ENCODE data around the gene PAIP1.
"Not testable (repeated sequence)": the region's sequence is repeated elsewhere in the genome, so short reads cannot be mapped to it uniquely, and the experiment has no call there.

PAIP1 gene

GRCh38 chr5:43565043-43565442, 8.2 kb upstream of the PAIP1 start:
- no peak overlapping the region for H2BK5ac ChIP-seq (ENCODE audit: low read length)
- no peak overlapping the region for H3K27ac ChIP-seq (ENCODE audit: low read depth, low read length)
- H3K36me3 ChIP-seq (ENCODE audit: control insufficient read depth, insufficient read depth, low read length): no peaks in the 10 kb centered on the region
- WGBS (ENCODE audit: extremely low coverage, insufficient coverage, low lambda C conversion rate): no CpG with 5 or more reads among the region's 5 CpGs
- H3K56ac ChIP-seq (ENCODE audit: low read length): no peak overlapping the region
- H2AK5ac ChIP-seq (ENCODE audit: low read length): no peak overlapping the region
- no peak overlapping the region for H3K18ac ChIP-seq (ENCODE audit: low read length)
- H3K9ac ChIP-seq (ENCODE audit: low read length): no peak overlapping the region
- no peak overlapping the region for H3K4me2 ChIP-seq (ENCODE audit: low read length)
- no peaks in the 10 kb centered on the region for H3K27me3 ChIP-seq (ENCODE audit: insufficient read depth, low read length, poor library complexity)
- no peak overlapping the region for H3K4ac ChIP-seq (ENCODE audit: low read depth, low read length)
- no peak overlapping the region for H4K5ac ChIP-seq (ENCODE audit: low read length)
- no peak for DNase-seq
- no peaks in the 10 kb centered on the region for H3K4me1 ChIP-seq (ENCODE audit: control insufficient read depth, low read depth, low read length)
- H3K79me1 ChIP-seq (ENCODE audit: low read length): no peaks in the 10 kb centered on the region
- no peak overlapping the region for H2BK15ac ChIP-seq (replicated peaks; ENCODE audit: low read depth)
- no peak overlapping the region for H3K23ac ChIP-seq (ENCODE audit: low read length)
- H3K4me3 ChIP-seq (ENCODE audit: low read length): no peak overlapping the region
- H3K79me2 ChIP-seq (ENCODE audit: control insufficient read depth, insufficient read depth, low read length): no peaks in the 10 kb centered on the region
- no peak overlapping the region for H2BK120ac ChIP-seq (ENCODE audit: low read depth, low read length)
- H4K8ac ChIP-seq (ENCODE audit: low read depth, low read length): no peak overlapping the region

DNA sequence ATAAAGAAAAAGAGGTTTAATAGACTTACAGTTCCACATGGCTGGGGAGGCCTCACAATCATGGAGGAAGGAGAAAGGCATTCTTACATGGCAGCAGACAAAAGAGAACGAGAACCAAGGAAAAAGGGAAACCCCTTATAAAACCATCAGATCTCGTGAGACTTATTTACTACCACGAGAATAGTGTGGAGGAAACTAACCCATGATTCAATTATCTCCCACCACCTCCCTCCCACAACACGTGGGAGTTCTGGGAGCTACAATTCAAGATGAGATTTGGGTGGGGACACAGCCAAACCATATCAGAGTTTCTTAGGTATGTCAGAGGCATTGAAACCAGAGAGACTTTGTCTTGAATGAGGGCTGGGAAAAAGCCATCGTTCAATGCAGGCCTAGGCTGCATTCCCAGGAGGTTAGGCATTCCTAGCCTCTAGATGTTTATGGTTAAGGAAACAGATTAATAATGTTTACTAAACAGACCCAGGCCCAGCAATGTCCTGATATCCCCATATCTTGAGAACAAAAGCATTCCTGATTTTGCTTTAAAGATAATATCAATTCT, 7.5 kb upstream of the PAIP1 start:
- Histone ChIP-seq H3K9ac (ENCODE audit: low read length) (no peak overlapping the region), H3K79me1 (ENCODE audit: low read length) (no peaks in the 10 kb centered on the region), H3K56ac (ENCODE audit: low read length) (no peak overlapping the region), H3K27me3 (ENCODE audit: insufficient read depth, low read length, poor library complexity) (no peaks in the 10 kb centered on the region), H3K4me2 (ENCODE audit: low read length) (no peak overlapping the region), H3K27ac (ENCODE audit: low read depth, low read length) (no peak overlapping the region), H3K79me2 (ENCODE audit: control insufficient read depth, insufficient read depth, low read length) (no peaks in the 10 kb centered on the region), H2BK15ac (replicated peaks; ENCODE audit: low read depth) (no peak overlapping the region), H3K4me1 (ENCODE audit: control insufficient read depth, low read depth, low read length) (no peaks in the 10 kb centered on the region), H3K36me3 (ENCODE audit: control insufficient read depth, insufficient read depth, low read length) (no peaks in the 10 kb centered on the region), H2AK5ac (ENCODE audit: low read length) (no peak overlapping the region), H3K23ac (ENCODE audit: low read length) (no peak overlapping the region), H3K18ac (ENCODE audit: low read length) (no peak overlapping the region), H4K5ac (ENCODE audit: low read length) (no peak overlapping the region), H2BK120ac (ENCODE audit: low read depth, low read length) (no peak overlapping the region), H2BK5ac (ENCODE audit: low read length) (no peak overlapping the region), H3K4me3 (ENCODE audit: low read length) (no peak overlapping the region), H4K8ac (ENCODE audit: low read depth, low read length) (no peak overlapping the region), H3K4ac (ENCODE audit: low read depth, low read length) (no peak overlapping the region)
- WGBS (ENCODE audit: extremely low coverage, insufficient coverage, low lambda C conversion rate): no CpG with 5 or more reads among the region's 5 CpGs
- peak; percentile 57 for DNase-seq

GRCh38 chr5:43563321-43563720, 6.4 kb upstream of the PAIP1 start:
- Histone ChIP-seq H3K9ac (ENCODE audit: low read length) (no peak overlapping the region), H3K27ac (ENCODE audit: low read depth, low read length) (no peak overlapping the region), H2BK15ac (replicated peaks; ENCODE audit: low read depth) (no peak overlapping the region), H3K4me2 (ENCODE audit: low read length) (no peak overlapping the region), H2AK5ac (ENCODE audit: low read length) (no peak overlapping the region), H3K27me3 (ENCODE audit: insufficient read depth, low read length, poor library complexity) (no peaks in the 10 kb centered on the region), H3K23ac (ENCODE audit: low read length) (no peak overlapping the region), H4K8ac (ENCODE audit: low read depth, low read length) (no peak overlapping the region), H3K18ac (ENCODE audit: low read length) (no peak overlapping the region), H3K36me3 (ENCODE audit: control insufficient read depth, insufficient read depth, low read length) (no peaks in the 10 kb centered on the region), H3K56ac (ENCODE audit: low read length) (no peak overlapping the region), H3K4me3 (ENCODE audit: low read length) (no peak overlapping the region), H2BK5ac (ENCODE audit: low read length) (no peak overlapping the region), H2BK120ac (ENCODE audit: low read depth, low read length) (no peak overlapping the region), H3K4ac (ENCODE audit: low read depth, low read length) (no peak overlapping the region), H3K79me1 (ENCODE audit: low read length) (no peaks in the 10 kb centered on the region), H4K5ac (ENCODE audit: low read length) (no peak overlapping the region), H3K4me1 (ENCODE audit: control insufficient read depth, low read depth, low read length) (no peaks in the 10 kb centered on the region), H3K79me2 (ENCODE audit: control insufficient read depth, insufficient read depth, low read length) (no peaks in the 10 kb centered on the region)
- WGBS (ENCODE audit: extremely low coverage, insufficient coverage, low lambda C conversion rate): no CpG with 5 or more reads among the region's 3 CpGs
- no peak for DNase-seq

GRCh38 chr5:43561356-43561755, 4.5 kb upstream of the PAIP1 start:
- no peak overlapping the region for H3K4me3 ChIP-seq (ENCODE audit: low read length)
- no peak overlapping the region for H2BK120ac ChIP-seq (ENCODE audit: low read depth, low read length)
- no peak overlapping the region for H3K27ac ChIP-seq (ENCODE audit: low read depth, low read length)
- H3K9ac ChIP-seq (ENCODE audit: low read length): no peak overlapping the region
- no peak overlapping the region for H3K18ac ChIP-seq (ENCODE audit: low read length)
- H2BK5ac ChIP-seq (ENCODE audit: low read length): no peak overlapping the region
- no peak overlapping the region for H2BK15ac ChIP-seq (replicated peaks; ENCODE audit: low read depth)
- H3K23ac ChIP-seq (ENCODE audit: low read length): no peak overlapping the region
- no peaks in the 10 kb centered on the region for H3K4me1 ChIP-seq (ENCODE audit: control insufficient read depth, low read depth, low read length)
- no peak overlapping the region for H4K5ac ChIP-seq (ENCODE audit: low read length)
- H3K36me3 ChIP-seq (ENCODE audit: control insufficient read depth, insufficient read depth, low read length): no peaks in the 10 kb centered on the region
- H3K79me2 ChIP-seq (ENCODE audit: control insufficient read depth, insufficient read depth, low read length): no peaks in the 10 kb centered on the region
- H3K56ac ChIP-seq (ENCODE audit: low read length): no peak overlapping the region
- no peak overlapping the region for H4K8ac ChIP-seq (ENCODE audit: low read depth, low read length)
- H3K4ac ChIP-seq (ENCODE audit: low read depth, low read length): no peak overlapping the region
- no peak overlapping the region for H3K4me2 ChIP-seq (ENCODE audit: low read length)
- no peaks in the 10 kb centered on the region for H3K27me3 ChIP-seq (ENCODE audit: insufficient read depth, low read length, poor library complexity)
- H3K79me1 ChIP-seq (ENCODE audit: low read length): no peaks in the 10 kb centered on the region
- DNase-seq: no peak
- H2AK5ac ChIP-seq (ENCODE audit: low read length): no peak overlapping the region

GRCh38 chr5:43560128-43560527, 3.3 kb upstream of the PAIP1 start:
- Histone ChIP-seq H2BK5ac (ENCODE audit: low read length) (no peak overlapping the region), H3K18ac (ENCODE audit: low read length) (no peak overlapping the region), H3K27ac (ENCODE audit: low read depth, low read length) (no peak overlapping the region), H2BK15ac (replicated peaks; ENCODE audit: low read depth) (no peak overlapping the region), H3K4ac (ENCODE audit: low read depth, low read length) (no peak overlapping the region), H3K4me3 (ENCODE audit: low read length) (no peak overlapping the region), H4K8ac (ENCODE audit: low read depth, low read length) (no peak overlapping the region), H3K36me3 (ENCODE audit: control insufficient read depth, insufficient read depth, low read length) (no peaks in the 10 kb centered on the region), H4K5ac (ENCODE audit: low read length) (no peak overlapping the region), H3K56ac (ENCODE audit: low read length) (no peak overlapping the region), H2AK5ac (ENCODE audit: low read length) (no peak overlapping the region), H3K23ac (ENCODE audit: low read length) (no peak overlapping the region), H3K4me2 (ENCODE audit: low read length) (no peak overlapping the region), H3K9ac (ENCODE audit: low read length) (no peak overlapping the region), H3K4me1 (ENCODE audit: control insufficient read depth, low read depth, low read length) (no peaks in the 10 kb centered on the region), H3K79me1 (ENCODE audit: low read length) (no peaks in the 10 kb centered on the region), H3K27me3 (ENCODE audit: insufficient read depth, low read length, poor library complexity) (no peaks in the 10 kb centered on the region), H2BK120ac (ENCODE audit: low read depth, low read length) (no peak overlapping the region), H3K79me2 (ENCODE audit: control insufficient read depth, insufficient read depth, low read length) (peaks cover 4% of the 10 kb centered on the region)
- no peak for DNase-seq
- WGBS (ENCODE audit: extremely low coverage, insufficient coverage, low lambda C conversion rate): no CpG with 5 or more reads among the region's 2 CpGs

- Histone ChIP-seq H3K4me3 (ENCODE audit: low read length) (peak overlapping the region; percentile 95), H3K56ac (ENCODE audit: low read length) (peak overlapping the region; percentile 96), H3K4ac (ENCODE audit: low read depth, low read length) (peak overlapping the region; percentile 95), H3K27ac (ENCODE audit: low read depth, low read length) (peak overlapping the region; percentile 95), H3K18ac (ENCODE audit: low read length) (peak overlapping the region; percentile 65), H3K79me2 (ENCODE audit: control insufficient read depth, insufficient read depth, low read length) (peaks cover 31% of the 10 kb centered on the region), H3K9ac (ENCODE audit: low read length) (peak overlapping the region; percentile 97), H2BK120ac (ENCODE audit: low read depth, low read length) (peak overlapping the region; percentile 2)
- H2BK5ac ChIP-seq (ENCODE audit: low read length); H3K27me3 ChIP-seq (ENCODE audit: insufficient read depth, low read length, poor library complexity); H2BK15ac ChIP-seq (replicated peaks; ENCODE audit: low read depth); H3K4me2 ChIP-seq (ENCODE audit: low read length); DNase-seq; H4K8ac ChIP-seq (ENCODE audit: low read depth, low read length); H4K5ac ChIP-seq (ENCODE audit: low read length); H2AK5ac ChIP-seq (ENCODE audit: low read length); H3K4me1 ChIP-seq (ENCODE audit: control insufficient read depth, low read depth, low read length); H3K79me1 ChIP-seq (ENCODE audit: low read length); H3K23ac ChIP-seq (ENCODE audit: low read length); H3K36me3 ChIP-seq (ENCODE audit: control insufficient read depth, insufficient read depth, low read length): not testable (repeated sequence)
- no CpG with 5 or more reads among the region's 30 CpGs for WGBS (ENCODE audit: extremely low coverage, insufficient coverage, low lambda C conversion rate)
These were observed 345 bp downstream of the PAIP1 start for GRCh38 chr5:43556607-43556856.
